GM18520 (cell line): ENCODE data around the gene ASTN2.

Source experiments
- ATAC-seq: cut with Tn5 transposase; IDR thresholded peaks from one replicate; pipeline ENCODE4 v1.9.1; 2021; ENCODE audit not compliant: unreplicated experiment

The ASTN2 gene

DNA sequence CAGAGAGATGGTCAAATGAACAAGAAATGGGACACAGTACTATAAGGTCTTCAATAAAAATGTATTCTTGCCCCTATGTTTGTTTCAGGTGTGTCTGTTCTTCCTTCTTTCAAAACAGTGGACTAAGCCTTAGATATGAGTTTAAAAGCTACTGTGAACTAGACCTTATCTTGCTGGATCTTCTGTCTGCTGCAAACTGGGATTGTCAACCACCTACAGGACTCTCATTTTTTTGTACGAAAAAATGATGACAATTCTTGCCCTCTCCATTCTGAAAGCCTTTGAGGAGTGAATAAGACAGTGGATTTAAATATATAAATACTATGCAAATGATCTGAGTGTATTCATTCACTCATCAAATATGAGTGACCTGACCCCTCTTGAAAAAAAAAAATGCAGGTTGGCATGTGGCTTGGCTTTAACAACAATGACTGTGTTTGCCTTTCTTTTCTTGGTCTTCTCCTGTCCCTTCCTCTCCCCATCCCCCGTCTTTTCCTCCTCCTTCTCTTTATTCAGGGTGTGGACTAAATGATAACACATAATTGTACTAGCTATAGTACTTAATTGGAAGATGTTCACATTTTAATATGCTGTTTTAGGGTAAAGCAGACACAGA, 963.2 kb downstream of the ASTN2 start:
- ATAC-seq, result no peak

DNA sequence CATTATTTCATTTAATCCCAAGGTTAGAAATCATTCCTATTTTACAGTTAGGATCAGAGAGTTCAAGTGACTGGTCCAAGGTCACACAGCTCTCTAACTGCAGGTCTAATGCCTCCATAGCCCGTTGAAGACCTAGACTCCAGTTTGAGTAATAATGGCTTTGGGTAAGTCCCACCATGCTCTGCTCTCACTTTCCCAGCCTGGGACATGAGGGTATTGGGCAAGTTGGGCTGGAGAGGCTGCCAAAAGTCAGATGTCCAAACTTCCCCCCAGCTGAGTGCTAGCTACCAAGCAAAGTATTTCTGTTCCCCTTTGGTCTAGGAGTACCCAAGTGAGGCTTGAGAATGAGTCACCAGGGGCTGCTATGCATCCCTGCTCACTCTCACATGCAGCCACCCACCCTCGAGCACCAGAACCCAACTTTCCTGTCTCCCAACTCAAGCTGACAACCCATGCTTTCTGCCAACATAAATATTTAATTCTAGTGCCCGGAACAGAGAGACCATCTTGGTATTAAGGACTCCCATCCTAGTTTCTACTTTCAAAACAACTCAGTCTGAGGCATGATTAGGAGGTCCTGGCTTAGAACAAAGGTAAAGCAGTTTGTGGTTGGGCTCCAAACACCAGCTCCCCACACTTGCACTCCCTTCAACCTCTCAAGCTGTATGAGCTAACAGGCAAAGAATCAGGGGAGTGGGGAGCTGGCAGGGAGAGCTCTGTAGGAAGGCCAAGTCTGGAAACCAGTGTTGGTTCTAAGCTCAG, 964.3 kb downstream of the ASTN2 start:
- peak; percentile 76 for ATAC-seq

DNA sequence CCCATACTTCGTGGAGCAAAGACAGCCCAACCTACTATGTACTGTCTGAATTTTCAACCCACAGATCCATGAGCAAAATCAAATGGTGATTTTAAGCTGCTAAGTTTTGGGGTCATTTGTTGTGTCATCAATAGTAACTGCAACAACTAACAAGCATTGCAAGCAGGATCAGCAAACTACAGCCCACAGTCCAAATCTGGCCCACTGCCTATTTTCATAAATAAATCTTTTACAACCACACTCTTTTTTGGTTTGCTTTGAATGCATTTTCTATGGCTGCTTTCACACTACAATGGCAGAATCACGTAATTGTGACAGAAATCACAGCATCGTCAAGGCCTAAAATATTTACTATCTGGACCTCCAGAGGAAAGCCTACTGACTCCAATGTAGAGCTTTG, 964.9 kb downstream of the ASTN2 start:
- no peak for ATAC-seq

GRCh38 chr9:116448431-116448830, 966.4 kb downstream of the ASTN2 start:
- ATAC-seq, result no peak

GRCh38 chr9:116447934-116448333, 966.9 kb downstream of the ASTN2 start:
- ATAC-seq, result no peak

DNA sequence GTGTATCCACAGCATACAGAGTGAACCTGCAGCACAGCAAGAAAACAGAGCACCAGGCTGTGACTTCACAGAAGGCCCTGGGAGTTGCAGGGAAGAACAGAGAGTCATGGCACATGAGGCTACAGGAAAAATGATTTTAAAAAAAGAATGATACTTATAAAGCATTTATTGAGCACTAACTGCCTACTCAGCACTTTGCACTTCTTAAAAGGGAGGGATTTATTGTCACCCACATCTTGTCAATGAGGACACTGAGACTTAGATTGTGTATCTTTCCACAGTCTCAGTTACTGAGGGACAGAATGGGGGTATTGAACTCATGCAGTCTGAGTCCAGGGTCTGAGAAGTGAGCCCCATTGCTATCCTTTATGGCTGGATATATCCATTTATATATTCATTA, 972.3 kb downstream of the ASTN2 start:
- ATAC-seq, result no peak

GRCh38 chr9:116437411-116438370, 977.2 kb downstream of the ASTN2 start:
- no peak for ATAC-seq

DNA sequence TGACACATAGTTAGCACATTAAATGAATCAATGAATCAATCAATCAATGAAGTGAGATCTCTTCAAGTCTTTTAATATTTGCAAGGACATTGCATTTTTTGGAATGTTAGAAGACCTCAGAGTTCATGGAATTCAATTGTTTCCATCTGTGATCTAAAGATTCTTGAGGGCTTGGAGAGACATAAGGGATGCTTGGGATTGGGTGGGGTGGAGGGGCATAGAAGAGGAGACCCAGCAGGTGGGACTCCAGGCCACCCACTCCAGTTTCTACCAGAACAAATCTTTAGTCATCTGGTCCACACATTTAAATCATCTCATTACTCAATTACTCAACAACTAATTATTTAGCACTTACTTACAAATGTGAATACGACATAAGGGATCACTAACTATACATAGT, 978.7 kb downstream of the ASTN2 start:
- ATAC-seq, result no peak

- no peak for ATAC-seq
These were observed 979.2 kb downstream of the ASTN2 start for GRCh38 chr9:116435706-116436105.

- no peak for ATAC-seq
These were observed 980.5 kb downstream of the ASTN2 start for GRCh38 chr9:116434314-116434713.

- no peak for ATAC-seq
These were observed 982.8 kb downstream of the ASTN2 start for GRCh38 chr9:116432051-116432450.

DNA sequence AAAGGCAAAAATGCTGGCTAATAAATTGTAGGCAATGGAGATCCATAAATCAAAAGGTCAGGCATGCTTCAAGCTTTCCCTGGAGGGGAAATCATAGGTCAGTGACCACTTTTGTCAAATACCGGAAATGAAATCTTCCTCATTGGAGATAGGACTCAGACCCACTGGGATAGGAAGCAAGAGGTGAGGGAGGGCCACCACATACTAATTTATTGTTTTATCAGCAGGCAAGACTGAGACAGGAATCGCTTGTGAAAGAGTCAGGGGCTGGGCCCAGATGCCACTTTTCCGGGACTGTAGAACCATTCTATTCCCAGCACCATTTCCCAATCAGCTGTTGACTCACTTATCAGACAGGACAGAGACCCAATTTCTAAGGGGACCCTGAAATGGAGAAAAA, 984.0 kb downstream of the ASTN2 start:
- no peak for ATAC-seq

GRCh38 chr9:116425244-116425643, 989.6 kb downstream of the ASTN2 start:
- no peak for ATAC-seq

DNA sequence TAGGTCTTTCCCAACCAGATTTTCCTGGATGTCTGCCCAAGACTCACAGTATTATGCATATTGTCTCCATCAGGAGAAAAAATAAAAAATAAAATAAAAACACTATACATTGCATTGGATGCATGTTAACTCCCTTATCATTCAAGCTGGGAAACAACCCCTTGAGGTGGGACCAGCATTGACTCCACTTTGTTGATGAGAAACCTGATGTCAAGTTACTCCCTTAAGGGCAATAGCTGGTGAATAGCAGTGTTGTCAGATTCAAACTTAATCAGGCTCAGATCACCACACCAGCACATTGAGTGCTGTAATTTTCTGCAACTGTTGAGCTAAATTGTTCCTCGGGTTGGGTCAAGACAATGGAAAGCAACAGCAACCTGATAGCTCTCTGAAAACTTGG, 991.7 kb downstream of the ASTN2 start:
- no peak for ATAC-seq

GRCh38 chr9:116422119-116422979, 992.5 kb downstream of the ASTN2 start:
- no peak for ATAC-seq

GRCh38 chr9:116420993-116421538, 993.8 kb downstream of the ASTN2 start:
- no peak for ATAC-seq

- ATAC-seq, result no peak
These were observed 995.7 kb downstream of the ASTN2 start for GRCh38 chr9:116419181-116419580.

- no peak for ATAC-seq
These were observed 997.4 kb downstream of the ASTN2 start for GRCh38 chr9:116417464-116417863.

- no peak for ATAC-seq
These were observed 998.4 kb downstream of the ASTN2 start for GRCh38 chr9:116416421-116416820.

- no peak for ATAC-seq
These were observed 1000.5 kb downstream of the ASTN2 start for GRCh38 chr9:116414374-116414773.
